Astrocyte (in vitro differentiated cells and primary cell): ENCODE measurements around the gene ADH1A. TPM values are rescaled to one million over a fixed set of nuclear protein-coding genes. Genes with fewer than 3 reads are reported as not detected.
"Not testable (repeated sequence)": the region's sequence is repeated elsewhere in the genome, so short reads cannot be mapped to it uniquely, and the experiment has no call there.

Source experiments
- DNase-seq: peaks from one replicate; pipeline ENCODE4 v3.0.0-alpha.2; 2010; ENCODE audit warnings: low read depth
- FAIRE-seq: peaks from 2 replicates; lab custom pipeline; 2011; peaks lifted over from hg19 to GRCh38; lab: Jason Lieb, UNC
- H2AFZ ChIP-seq: 2 replicates; pipeline ENCODE4 v1.6.0; 2012; ENCODE audit warnings: low read depth, low read length, inconsistent platforms
- H3K27ac ChIP-seq: 2 replicates; pipeline ENCODE4 v1.5.1; 2011; ENCODE audit warnings: low read depth, low read length, inconsistent platforms
- H3K27me3 ChIP-seq: 2 replicates; pipeline ENCODE4 v1.6.0; 2011; ENCODE audit warnings: low read length, inconsistent platforms; ENCODE audit not compliant: insufficient read depth
- H3K36me3 ChIP-seq: 2 replicates; pipeline ENCODE4 v1.5.1; 2011; ENCODE audit warnings: low read length, inconsistent platforms; ENCODE audit not compliant: insufficient read depth
- H3K4me1 ChIP-seq: 2 replicates; pipeline ENCODE4 v1.5.1; 2011; ENCODE audit warnings: low read length, inconsistent platforms; ENCODE audit not compliant: insufficient read depth
- H3K4me2 ChIP-seq: 2 replicates; pipeline ENCODE4 v1.6.0; 2012; ENCODE audit warnings: low read length, inconsistent platforms
- H3K4me3 ChIP-seq: 2 replicates; pipeline ENCODE4 v1.5.1; 2011; ENCODE audit warnings: low read depth, mild to moderate bottlenecking, low read length, inconsistent platforms; ENCODE audit not compliant: insufficient read depth
- H3K79me2 ChIP-seq: 2 replicates; pipeline ENCODE4 v1.6.0; 2012; ENCODE audit warnings: mild to moderate bottlenecking, low read length, inconsistent platforms; ENCODE audit not compliant: insufficient read depth
- H3K9ac ChIP-seq: 2 replicates; pipeline ENCODE4 v1.6.0; 2012; ENCODE audit warnings: mild to moderate bottlenecking, low read length, inconsistent platforms
- H3K9me3 ChIP-seq: 2 replicates; pipeline ENCODE4 v1.5.1; 2012; ENCODE audit warnings: low read depth, mild to moderate bottlenecking, low read length, inconsistent platforms; ENCODE audit not compliant: insufficient read depth
- H4K20me1 ChIP-seq: 2 replicates; pipeline ENCODE4 v1.6.0; 2012; ENCODE audit warnings: low read length, inconsistent platforms; ENCODE audit not compliant: insufficient read depth
- H3K27ac Mint-ChIP-seq: one replicate; pipeline ENCODE4 v1.8.0; 2021; ENCODE audit warnings: mild to moderate bottlenecking, mixed read lengths; ENCODE audit not compliant: unreplicated experiment
- H3K27me3 Mint-ChIP-seq: one replicate; pipeline ENCODE4 v1.8.0; 2021; ENCODE audit warnings: low read depth, mixed read lengths; ENCODE audit not compliant: unreplicated experiment
- H3K36me3 Mint-ChIP-seq: one replicate; pipeline ENCODE4 v1.8.0; 2021; ENCODE audit warnings: low read depth, mixed read lengths; ENCODE audit not compliant: unreplicated experiment
- H3K4me1 Mint-ChIP-seq: one replicate; pipeline ENCODE4 v1.8.0; 2021; ENCODE audit warnings: low read depth, mixed read lengths; ENCODE audit not compliant: unreplicated experiment
- H3K4me3 Mint-ChIP-seq: one replicate; pipeline ENCODE4 v1.8.0; 2021; ENCODE audit warnings: mild to moderate bottlenecking, moderate library complexity, mixed read lengths; ENCODE audit not compliant: unreplicated experiment
- H3K9me3 Mint-ChIP-seq: one replicate; pipeline ENCODE4 v1.8.0; 2021; ENCODE audit warnings: mild to moderate bottlenecking, mixed read lengths; ENCODE audit not compliant: unreplicated experiment
- EZH2 ChIP-seq: IDR thresholded peaks from 2 replicates; pipeline ENCODE4 v1.6.1; 2012; ENCODE audit warnings: mild to moderate bottlenecking, low read length, inconsistent platforms; ENCODE audit not compliant: insufficient read depth
- total RNA-seq: library from RNA; stranded (reverse); gene quantifications from 2 replicates; pipeline ENCODE4 v1.2.1, GENCODE V29; 2021
- TF ChIP-seq, protein P1 (sequence below): IDR thresholded peaks from 2 replicates; pipeline ENCODE4 v1.5.1; 2011; ENCODE audit warnings: low read depth, mild to moderate bottlenecking, inconsistent platforms, low read length, moderate library complexity; ENCODE audit not compliant: insufficient read depth

The ADH1A gene
- total RNA-seq, 1 donor from 2014 or later = not detected

DNA sequence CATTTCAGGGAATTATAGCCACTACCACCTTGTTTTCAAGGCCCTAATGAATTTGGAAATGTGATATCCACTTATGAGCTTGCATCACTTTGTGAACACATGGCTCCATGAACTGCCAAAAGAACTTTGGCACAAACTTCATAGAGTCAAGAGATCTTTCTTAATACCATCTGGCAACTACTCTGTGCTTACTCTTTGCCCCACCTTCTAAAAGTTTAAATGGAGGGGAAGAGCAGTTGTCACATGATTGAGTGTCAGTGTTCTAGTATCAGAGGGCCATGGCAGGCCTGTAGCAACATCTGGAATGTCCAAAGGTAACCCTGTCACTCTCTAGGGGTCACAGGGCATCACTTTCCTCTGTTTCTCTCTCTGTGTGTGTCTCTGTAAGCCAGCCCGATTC, 33.0 kb upstream of the ADH1A start:
- no peaks in the 10 kb centered on the region for H3K27me3 Mint-ChIP-seq
- TF ChIP-seq, protein P1, sequence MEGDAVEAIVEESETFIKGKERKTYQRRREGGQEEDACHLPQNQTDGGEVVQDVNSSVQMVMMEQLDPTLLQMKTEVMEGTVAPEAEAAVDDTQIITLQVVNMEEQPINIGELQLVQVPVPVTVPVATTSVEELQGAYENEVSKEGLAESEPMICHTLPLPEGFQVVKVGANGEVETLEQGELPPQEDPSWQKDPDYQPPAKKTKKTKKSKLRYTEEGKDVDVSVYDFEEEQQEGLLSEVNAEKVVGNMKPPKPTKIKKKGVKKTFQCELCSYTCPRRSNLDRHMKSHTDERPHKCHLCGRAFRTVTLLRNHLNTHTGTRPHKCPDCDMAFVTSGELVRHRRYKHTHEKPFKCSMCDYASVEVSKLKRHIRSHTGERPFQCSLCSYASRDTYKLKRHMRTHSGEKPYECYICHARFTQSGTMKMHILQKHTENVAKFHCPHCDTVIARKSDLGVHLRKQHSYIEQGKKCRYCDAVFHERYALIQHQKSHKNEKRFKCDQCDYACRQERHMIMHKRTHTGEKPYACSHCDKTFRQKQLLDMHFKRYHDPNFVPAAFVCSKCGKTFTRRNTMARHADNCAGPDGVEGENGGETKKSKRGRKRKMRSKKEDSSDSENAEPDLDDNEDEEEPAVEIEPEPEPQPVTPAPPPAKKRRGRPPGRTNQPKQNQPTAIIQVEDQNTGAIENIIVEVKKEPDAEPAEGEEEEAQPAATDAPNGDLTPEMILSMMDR = no peak
- TF ChIP-seq EZH2 = no peak
- Histone ChIP-seq H3K36me3 (no peaks in the 10 kb centered on the region), H3K4me3 (no peak overlapping the region), H3K9me3 (no peaks in the 10 kb centered on the region), H3K79me2 (no peaks in the 10 kb centered on the region), H2AFZ (no peak overlapping the region), H3K4me2 (no peak overlapping the region), H3K9ac (no peak overlapping the region), H3K4me1 (no peaks in the 10 kb centered on the region), H4K20me1 (no peaks in the 10 kb centered on the region), H3K27ac (no peak overlapping the region), H3K27me3 (no peaks in the 10 kb centered on the region)
- H3K4me3 Mint-ChIP-seq = no peak overlapping the region
- no peak for DNase-seq
- no peak for FAIRE-seq
- H3K36me3 Mint-ChIP-seq = no peaks in the 10 kb centered on the region
- no peaks in the 10 kb centered on the region for H3K9me3 Mint-ChIP-seq
- no peaks in the 10 kb centered on the region for H3K4me1 Mint-ChIP-seq
- no peak overlapping the region for H3K27ac Mint-ChIP-seq

DNA sequence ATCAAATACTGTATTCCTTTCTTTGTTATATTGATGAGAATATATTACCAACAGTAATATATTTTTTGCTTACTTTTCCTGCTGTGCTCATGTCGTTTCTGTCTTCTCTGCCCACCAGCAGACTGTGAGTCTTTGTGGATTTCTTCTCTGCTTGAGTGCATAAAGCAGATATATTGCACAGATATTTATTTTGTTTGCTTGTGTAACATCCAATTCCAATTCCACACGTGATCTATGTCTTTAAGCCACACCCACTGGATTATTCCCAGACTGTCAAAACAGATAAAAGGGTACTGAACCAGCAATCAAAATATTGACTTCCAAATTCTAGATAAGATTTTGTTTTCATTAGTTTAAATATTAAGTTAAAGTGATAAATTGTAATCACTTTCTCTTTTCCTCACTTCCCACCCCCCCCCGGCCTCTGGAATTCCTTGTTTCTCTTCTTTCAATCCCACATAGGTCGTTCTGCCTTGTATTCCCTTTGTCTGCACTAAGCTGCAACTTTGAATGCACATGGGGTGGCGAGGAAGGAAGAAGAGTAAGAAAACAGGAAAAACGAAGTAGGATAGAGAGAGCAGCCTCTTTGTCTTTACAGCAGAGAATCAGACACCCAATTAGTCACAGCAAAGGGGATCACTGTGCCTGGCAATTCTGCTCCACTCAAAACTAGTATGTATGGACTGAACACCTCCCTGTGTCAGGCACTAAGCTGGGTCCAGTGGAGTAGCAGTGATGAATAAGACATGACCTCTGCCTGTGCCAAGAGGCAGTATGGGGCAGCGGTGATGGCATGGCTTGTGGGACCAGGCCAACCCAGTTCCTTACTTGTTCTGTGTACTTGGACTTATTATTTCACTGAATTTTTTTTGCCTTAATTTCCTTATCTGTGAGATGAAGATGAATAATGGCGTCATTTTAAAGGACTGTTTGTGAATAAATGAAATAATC, 30.7 kb upstream of the ADH1A start, which contains the start of gene ADH1B:
Gene ADH1B, minus strand, starts transcription at position 161 of the 951 bp plus-strand sequence. Its CDS starts 70 bp downstream, at position 91.
- TF ChIP-seq EZH2 = no peak
- TF ChIP-seq, protein P1 = no peak
- Histone ChIP-seq H3K9me3 (no peaks in the 10 kb centered on the region), H2AFZ (no peak within 1 kb of the TSS), H3K9ac (no peak within 1 kb of the TSS), H4K20me1 (no peaks in the 10 kb centered on the region), H3K36me3 (no peaks in the 10 kb centered on the region), H3K4me1 (no peaks in the 10 kb centered on the region), H3K27me3 (no peaks in the 10 kb centered on the region), H3K79me2 (no peaks in the 10 kb centered on the region), H3K4me2 (no peak within 1 kb of the TSS), H3K4me3 (no peak within 1 kb of the TSS), H3K27ac (no peak within 1 kb of the TSS)
- H3K4me3 Mint-ChIP-seq = no peak within 1 kb of the TSS
- no peaks in the 10 kb centered on the region for H3K4me1 Mint-ChIP-seq
- no peaks in the 10 kb centered on the region for H3K27me3 Mint-ChIP-seq
- DNase-seq (no peak), FAIRE-seq (no peak)
- no peaks in the 10 kb centered on the region for H3K36me3 Mint-ChIP-seq
- H3K27ac Mint-ChIP-seq = no peak within 1 kb of the TSS
- H3K9me3 Mint-ChIP-seq = no peaks in the 10 kb centered on the region

DNA sequence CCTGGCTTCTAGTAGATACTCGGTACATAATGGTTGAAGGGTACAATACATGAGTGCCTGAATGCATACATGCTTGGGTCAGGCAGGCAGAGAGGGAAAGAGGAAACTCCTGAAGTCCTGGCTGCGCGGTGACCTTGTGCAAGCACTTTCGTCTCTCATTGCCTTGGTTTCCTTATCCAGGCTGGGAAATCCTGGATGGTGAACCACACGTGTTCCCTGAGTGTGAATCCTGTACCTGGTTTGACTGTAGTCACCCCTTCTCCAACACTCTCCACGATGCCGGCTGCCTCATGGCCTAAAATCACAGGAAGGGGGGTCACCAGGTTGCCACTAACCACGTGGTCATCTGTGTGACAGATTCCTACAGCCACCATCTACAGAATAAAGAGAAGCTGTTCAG, 27.0 kb upstream of the ADH1A start:
- not testable (repeated sequence) for H3K4me1 Mint-ChIP-seq, H3K9ac ChIP-seq, H3K4me1 ChIP-seq, H3K36me3 Mint-ChIP-seq, H3K36me3 ChIP-seq, H3K27me3 Mint-ChIP-seq, H3K27ac ChIP-seq, H3K4me2 ChIP-seq, H3K9me3 ChIP-seq, DNase-seq, FAIRE-seq, H3K27me3 ChIP-seq, H3K4me3 Mint-ChIP-seq, H3K79me2 ChIP-seq, H2AFZ ChIP-seq, H3K27ac Mint-ChIP-seq, H4K20me1 ChIP-seq, H3K4me3 ChIP-seq, H3K9me3 Mint-ChIP-seq
